Upper lobe of left lung (tissue), 4 donors: ENCODE results near the gene CASR.

Experiments used
- POLR2A ChIP-seq, 4 donors: fragments of 450-650 bp; IDR thresholded peaks; one replicate each; pipeline ENCODE4 v1.5.1; 2016 to 2017; ENCODE audit warnings: antibody characterized with exemption in 4 of 4, mild to moderate bottlenecking in 2 of 4
- POLR2AphosphoS5 ChIP-seq, 2 donors: sonication (generic); formaldehyde crosslinking; IDR thresholded peaks; one replicate each; pipeline ENCODE4 v1.5.1; 2017; ENCODE audit warnings: antibody characterized with exemption in 2 of 2
- TF ChIP-seq, protein P1 (sequence below), 6 experiments: fragments of 450-650 bp in 4 of 6; fragments of 200-600 bp in 2 of 6; sonication (generic) in 2 of 6; IDR thresholded peaks; one replicate each; pipeline ENCODE4 v1.5.1; 2016 to 2019; ENCODE audit warnings: antibody characterized with exemption in 6 of 6

DNA sequence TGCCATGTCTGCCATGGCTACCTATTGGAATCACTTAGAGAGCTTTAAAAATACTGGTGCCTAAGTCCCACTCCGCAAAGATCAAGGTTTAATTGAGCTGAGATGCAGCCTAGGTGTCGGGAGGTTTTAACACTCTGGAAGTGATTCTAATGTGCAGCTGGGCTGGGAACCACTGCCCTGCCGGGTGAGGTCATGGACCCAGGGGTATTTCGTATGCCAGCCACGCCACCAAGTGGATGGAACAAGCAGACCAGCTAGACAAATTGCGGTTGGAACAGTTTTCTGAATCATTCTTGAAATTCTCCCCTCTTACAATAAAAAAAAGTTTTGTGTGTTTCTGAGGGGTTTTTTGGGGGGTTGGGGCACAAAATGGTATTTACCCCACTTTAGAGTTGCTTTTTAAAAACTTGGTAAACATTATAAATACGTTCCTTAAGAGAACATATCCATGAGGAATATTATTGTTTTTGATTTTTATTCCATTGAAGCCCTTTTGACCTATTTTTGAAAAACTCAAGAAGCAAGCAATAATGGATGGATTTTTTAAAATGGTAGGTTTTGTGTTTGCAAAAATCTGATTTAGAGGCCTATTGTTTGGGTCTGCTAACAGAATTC, 75.4 kb downstream of the CASR start:
- TF ChIP-seq POLR2AphosphoS5 (IDR thresholded peaks at IDR 0.05) = no peak
- TF ChIP-seq, protein P1, sequence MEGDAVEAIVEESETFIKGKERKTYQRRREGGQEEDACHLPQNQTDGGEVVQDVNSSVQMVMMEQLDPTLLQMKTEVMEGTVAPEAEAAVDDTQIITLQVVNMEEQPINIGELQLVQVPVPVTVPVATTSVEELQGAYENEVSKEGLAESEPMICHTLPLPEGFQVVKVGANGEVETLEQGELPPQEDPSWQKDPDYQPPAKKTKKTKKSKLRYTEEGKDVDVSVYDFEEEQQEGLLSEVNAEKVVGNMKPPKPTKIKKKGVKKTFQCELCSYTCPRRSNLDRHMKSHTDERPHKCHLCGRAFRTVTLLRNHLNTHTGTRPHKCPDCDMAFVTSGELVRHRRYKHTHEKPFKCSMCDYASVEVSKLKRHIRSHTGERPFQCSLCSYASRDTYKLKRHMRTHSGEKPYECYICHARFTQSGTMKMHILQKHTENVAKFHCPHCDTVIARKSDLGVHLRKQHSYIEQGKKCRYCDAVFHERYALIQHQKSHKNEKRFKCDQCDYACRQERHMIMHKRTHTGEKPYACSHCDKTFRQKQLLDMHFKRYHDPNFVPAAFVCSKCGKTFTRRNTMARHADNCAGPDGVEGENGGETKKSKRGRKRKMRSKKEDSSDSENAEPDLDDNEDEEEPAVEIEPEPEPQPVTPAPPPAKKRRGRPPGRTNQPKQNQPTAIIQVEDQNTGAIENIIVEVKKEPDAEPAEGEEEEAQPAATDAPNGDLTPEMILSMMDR (IDR thresholded peaks at IDR 0.05) = peak in 5 of 6 experiments; percentile 37 to 54 (median 40)
- TF ChIP-seq POLR2A (IDR thresholded peaks at IDR 0.05) = no peak
